NCI-H1092 (cell line): ENCODE data around the gene ST3GAL5.
"Not testable (repeated sequence)": the region's sequence is repeated elsewhere in the genome, so short reads cannot be mapped to it uniquely, and the experiment has no call there.

Source experiments
- DNase-seq: peaks from one replicate; lab custom pipeline; 2025; lab: John Stamatoyannopoulos, UW

The ST3GAL5 gene

DNA sequence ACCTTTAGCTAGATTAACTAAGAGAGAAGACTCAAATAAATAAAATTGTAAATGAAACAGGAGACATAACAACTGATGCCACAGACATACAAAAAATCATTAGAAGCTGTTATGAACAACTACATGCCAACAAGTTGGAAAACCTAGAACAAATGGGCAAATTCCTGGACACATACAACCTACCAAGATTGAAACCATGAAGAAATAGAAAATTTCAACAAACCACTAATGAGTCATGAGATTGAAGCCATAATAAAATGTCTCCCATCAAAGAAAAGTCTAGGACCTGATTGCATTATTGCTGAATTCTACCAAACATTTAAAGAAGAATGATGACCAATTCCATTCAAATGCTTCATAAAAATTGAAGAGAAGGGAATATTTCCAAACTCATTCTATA lies 54.3 kb downstream of the ST3GAL5 start:
- DNase-seq = no peak

GRCh38 chr2:85831735-85832134 lies 57.1 kb downstream of the ST3GAL5 start:
- no peak for DNase-seq

GRCh38 chr2:85830645-85831044 lies 58.1 kb downstream of the ST3GAL5 start:
- DNase-seq = no peak

GRCh38 chr2:85829394-85829793 lies 59.4 kb downstream of the ST3GAL5 start:
- not testable (repeated sequence) for DNase-seq

DNA sequence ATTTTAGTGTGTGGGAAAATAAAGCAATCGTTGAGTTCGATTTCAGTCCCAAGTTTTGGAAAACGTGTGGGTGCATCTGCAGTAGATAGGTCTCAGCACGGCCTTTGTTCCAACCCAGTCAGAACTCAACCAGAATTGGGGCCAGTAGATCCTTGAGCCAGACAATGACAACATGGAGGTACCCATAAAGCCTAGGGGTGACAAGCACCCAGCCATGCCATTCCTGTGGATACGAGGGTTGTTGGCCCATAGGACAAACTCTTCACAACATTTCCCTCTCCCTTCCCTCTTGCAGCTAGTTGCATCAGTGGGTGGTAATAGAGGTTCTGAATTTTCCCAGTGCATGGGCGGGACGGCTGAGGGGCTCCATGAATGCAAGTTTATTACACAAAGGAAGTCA lies 60.1 kb downstream of the ST3GAL5 start:
- DNase-seq = no peak

GRCh38 chr2:85827879-85828569 lies 60.8 kb downstream of the ST3GAL5 start:
- DNase-seq = no peak

GRCh38 chr2:85826990-85827878 lies 61.6 kb downstream of the ST3GAL5 start:
- DNase-seq = peak; percentile 43

DNA sequence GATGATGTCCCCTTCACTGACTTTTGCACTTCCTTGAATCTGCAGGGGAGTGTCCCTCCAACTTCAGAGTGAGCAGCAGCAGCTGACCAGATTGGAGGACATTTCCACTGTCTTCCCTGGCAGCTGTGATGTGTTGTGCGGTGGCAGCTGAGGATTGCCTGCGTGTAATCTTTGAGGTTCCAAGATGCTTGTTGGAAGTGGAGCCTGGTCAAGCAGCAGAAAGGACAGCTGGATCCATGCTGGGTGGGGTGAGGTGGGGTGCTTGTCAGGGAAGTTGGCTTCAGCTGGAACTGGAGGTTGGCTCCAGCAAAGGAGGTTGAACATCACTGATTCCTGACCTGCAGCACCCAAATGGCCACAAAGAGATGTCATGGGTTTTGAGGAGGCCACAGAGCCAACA lies 64.8 kb downstream of the ST3GAL5 start:
- DNase-seq = no peak

GRCh38 chr2:85822766-85823165 lies 66.0 kb downstream of the ST3GAL5 start:
- DNase-seq = no peak

- no peak for DNase-seq
Measured at GRCh38 chr2:85819811-85820510, 68.8 kb downstream of the ST3GAL5 start.

- no peak for DNase-seq
Measured at GRCh38 chr2:85814802-85815550, 73.8 kb downstream of the ST3GAL5 start.

DNA sequence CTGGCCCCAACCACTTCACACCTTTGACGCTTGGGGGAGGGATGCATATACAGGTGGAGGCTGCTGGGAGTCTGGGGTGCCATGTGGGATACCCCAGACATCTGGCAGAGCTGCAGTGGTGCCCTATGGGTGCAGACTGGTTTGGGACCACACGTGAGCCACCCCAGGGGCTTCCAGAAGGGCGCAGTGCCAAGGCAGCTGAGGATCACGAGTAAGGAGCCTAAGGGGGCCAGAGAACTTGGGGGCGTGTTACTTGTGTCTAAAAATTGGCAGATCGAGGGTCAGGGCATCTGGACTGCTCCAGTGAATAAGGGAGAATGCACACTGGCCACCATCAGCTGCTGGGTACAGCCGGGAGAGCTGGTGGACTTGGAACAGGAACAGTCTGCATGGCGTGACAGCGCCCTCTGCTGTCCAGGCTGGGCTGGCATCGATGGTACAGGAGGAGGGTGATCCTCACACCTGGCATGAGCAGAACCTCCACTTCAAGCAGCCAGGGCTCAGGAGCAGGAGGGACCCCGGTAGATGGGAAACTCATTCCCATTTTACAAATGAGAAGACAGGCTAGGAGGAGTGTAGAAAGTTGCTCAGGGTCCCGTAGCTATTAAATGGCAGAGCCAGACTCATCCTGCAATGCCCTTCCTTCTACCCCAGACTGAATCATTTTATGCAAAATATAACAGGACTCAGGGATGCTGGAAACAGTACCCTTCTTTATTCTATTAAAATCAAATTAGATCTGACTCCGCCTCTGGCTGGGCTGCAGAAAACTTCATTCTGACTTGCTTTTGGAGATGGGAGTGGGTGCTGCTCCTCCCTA lies 74.6 kb downstream of the ST3GAL5 start:
- peak; percentile 71 for DNase-seq

DNA sequence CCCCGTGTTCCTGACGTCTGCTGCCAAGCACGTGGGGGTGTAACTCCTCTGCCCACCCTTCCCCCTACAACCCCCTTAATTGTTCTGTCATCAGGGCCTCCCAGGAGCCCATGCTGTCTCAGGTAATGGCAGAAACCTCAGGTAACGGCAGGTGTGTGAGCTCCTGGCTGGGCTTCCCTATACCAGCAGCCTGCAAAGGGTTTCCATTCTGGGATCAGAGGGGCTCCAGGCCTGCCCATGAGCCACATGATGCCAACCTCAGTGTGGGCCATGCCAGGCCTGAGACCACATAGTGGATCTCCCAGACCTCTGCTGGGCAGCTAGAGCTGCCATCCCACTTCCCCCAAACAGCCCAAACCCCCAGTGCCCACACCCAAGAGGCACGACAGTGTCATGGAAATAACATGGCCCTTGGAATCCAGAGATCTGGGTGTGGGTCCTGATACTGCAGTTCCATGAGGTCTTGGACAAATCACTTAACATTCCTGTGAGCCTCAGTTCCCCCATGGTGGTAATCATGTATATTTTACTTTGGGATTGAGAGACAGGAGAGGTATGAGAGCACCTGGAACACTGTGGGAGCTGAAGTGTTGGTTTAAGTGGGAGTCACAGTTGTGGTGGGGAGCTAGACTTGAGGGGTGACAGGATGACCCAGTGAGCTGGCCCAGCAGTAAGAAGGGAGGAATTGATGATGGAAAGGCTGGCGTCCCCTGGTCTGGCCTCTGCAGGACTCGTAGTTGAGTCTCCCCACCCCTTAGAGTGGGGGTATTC lies 75.4 kb downstream of the ST3GAL5 start:
- no peak for DNase-seq

GRCh38 chr2:85812094-85812735 lies 76.6 kb downstream of the ST3GAL5 start:
- no peak for DNase-seq

DNA sequence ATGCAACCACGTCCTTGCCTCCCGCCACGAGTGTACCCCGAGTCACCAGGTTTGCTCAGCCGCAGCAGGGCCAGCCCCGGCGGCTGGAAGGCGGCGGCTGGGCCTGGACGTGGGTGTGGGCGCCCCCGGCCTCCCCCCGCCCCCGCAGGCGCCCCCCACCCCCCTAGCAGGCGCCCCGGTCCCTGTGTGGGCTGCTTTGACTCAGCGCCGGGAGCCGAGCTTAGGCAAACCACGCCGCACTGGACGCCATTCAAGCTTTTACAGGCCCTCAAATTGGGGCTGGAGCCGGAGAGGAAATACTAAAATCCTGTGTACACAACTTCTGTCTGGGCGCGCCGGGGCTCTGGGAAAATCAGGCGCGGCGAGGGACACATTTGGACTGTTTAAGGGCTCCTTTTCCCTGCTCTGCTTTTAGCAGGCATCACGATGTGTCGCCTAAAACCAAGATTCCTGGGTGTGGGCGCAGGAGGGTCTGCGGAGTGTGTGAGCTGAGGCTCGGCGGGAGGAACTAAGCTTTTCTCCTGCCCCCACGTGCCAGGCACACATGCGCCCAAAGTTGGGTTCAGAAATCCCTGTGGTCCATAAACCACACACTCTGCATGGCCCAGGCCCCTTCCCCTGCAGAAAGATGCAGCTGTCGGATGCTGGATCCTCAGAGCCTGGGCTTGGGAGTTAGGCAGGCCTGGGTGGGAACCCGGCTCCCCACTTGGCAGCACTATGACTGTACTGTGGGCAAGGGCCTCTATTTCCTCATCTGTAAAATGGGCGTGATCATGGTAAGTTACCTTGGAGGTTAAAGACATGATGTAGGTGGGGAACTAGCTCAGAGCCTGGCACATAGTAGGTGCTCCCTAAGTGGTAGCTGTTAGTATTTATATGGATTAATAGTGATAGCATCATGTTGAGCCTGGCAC lies 77.4 kb downstream of the ST3GAL5 start:
- peak; percentile 29 for DNase-seq

- no peak for DNase-seq
Measured at GRCh38 chr2:85810371-85811179, 78.2 kb downstream of the ST3GAL5 start.

GRCh38 chr2:85807756-85808155 lies 81.0 kb downstream of the ST3GAL5 start:
- no peak for DNase-seq
